Epithelial cell of proximal tubule (primary cell): Measurements from ENCODE around the gene DDX10. TPM values are rescaled to one million over a fixed set of nuclear protein-coding genes. Genes with fewer than 3 reads are reported as not detected.

ENCODE experiments used
- DNase-seq: peaks from one replicate; pipeline ENCODE4 v3.0.0-alpha.2; 2011; ENCODE audit warnings: low read depth
- H3K4me3 ChIP-seq: 2 replicates; pipeline ENCODE4 v1.5.1; 2011; ENCODE audit warnings: low read depth, mild to moderate bottlenecking, low read length
- total RNA-seq: library from RNA; depleted of rRNA; stranded (reverse); fragments of >200 nt; gene quantifications from 2 replicates; pipeline ENCODE4 v1.2.3, GENCODE V29; 2015
- TF ChIP-seq, protein P1 (sequence below): conservative IDR thresholded peaks from 2 replicates; pipeline ENCODE4 v1.5.1; 2012; ENCODE audit warnings: low read depth, mild to moderate bottlenecking, low read length

Gene DDX10
- total RNA-seq, 1 donor from 2014 or later: 28.9 TPM

DNA sequence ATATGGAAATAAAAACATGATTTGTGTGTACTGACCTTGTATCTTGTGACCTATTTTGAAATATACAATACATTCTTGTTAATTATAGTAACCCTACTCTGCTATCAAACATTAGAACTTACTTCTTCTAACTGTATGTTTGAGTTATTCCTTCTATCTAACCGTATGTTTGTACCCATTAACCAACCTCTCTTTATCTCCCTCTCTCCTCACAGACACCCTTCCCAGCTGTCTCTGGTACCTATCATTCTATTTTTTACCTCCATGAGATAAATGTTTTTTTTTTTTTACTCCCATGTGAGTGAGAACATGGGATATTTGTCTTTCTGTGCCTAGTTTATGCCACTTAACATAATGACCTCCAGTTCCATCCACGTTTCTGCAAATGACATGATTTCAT lies 128.7 kb downstream of the DDX10 start:
- TF ChIP-seq, protein P1, sequence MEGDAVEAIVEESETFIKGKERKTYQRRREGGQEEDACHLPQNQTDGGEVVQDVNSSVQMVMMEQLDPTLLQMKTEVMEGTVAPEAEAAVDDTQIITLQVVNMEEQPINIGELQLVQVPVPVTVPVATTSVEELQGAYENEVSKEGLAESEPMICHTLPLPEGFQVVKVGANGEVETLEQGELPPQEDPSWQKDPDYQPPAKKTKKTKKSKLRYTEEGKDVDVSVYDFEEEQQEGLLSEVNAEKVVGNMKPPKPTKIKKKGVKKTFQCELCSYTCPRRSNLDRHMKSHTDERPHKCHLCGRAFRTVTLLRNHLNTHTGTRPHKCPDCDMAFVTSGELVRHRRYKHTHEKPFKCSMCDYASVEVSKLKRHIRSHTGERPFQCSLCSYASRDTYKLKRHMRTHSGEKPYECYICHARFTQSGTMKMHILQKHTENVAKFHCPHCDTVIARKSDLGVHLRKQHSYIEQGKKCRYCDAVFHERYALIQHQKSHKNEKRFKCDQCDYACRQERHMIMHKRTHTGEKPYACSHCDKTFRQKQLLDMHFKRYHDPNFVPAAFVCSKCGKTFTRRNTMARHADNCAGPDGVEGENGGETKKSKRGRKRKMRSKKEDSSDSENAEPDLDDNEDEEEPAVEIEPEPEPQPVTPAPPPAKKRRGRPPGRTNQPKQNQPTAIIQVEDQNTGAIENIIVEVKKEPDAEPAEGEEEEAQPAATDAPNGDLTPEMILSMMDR: no peak

DNA sequence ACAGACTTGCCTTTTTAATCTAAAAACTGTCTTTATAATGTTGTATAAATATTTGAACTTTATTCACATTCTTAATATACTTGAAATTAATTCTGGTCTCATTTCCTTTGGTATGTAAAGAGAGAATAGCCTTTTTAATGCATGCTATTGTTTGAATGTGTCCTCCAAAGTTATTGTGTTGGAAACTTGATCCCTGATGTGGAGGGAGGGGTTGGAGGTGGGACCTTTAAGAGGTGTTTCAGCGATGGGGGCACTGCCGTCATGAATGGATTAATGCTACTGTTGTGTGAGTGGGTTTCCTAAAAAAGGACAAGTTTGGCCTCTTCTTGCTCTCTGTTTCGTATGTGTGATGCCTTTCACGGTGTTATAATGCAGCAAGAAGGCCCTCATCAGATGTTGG lies 131.7 kb downstream of the DDX10 start:
- TF ChIP-seq, protein P1: no peak

More for the DNA sequence above, 128.7 kb downstream of the DDX10 start:
- H3K4me3 ChIP-seq: no peak overlapping the region
- no peak for DNase-seq

DNA sequence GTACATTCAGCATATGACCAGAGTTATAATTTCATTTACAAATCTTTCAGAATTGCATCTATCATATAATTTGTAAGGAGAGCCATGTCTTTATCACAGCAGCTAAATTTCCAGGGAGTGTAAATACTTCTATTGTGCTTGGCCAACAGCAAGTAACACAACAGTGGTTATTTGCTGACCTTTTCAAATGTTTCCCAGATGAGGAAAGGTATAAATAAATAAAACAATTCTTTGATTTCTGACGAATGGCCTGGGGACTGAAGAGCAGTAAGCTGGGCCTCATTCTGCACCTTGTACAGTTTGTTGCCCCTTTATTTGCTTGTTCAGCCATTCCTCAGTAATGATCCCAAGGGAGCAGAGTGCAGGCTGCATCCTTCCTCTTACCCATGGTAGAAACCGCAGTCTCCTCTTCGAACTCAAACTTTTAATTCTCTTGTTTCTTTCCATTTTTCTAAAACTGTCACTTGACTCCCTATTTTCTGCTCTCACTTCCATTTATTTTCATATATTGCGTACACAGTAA lies 132.8 kb downstream of the DDX10 start:
- TF ChIP-seq, protein P1: no peak
- no peak for DNase-seq
- no peak overlapping the region for H3K4me3 ChIP-seq

More for the DNA sequence above, 131.7 kb downstream of the DDX10 start:
- no peak for DNase-seq
- no peak overlapping the region for H3K4me3 ChIP-seq

DNA sequence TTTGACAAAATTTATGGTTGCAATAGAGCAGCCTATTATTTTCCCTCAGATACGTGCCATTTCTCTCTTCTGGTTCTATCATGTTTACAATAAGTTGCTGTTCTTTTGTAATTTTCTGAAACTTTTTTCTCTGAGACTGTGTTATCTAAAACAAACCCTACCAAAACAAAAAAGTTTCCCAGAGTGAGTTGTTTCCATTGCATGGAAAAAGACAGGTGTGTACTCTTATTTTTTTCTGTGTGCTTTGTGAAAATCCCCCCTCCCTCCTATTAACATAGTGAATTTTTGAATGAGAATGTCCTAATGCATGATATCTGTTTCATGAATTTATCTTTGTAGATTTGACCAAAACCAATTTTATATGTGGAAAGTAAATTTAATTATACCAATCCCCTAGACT lies 137.6 kb downstream of the DDX10 start:
- no peak overlapping the region for H3K4me3 ChIP-seq
- DNase-seq: no peak
- TF ChIP-seq, protein P1: no peak

DNA sequence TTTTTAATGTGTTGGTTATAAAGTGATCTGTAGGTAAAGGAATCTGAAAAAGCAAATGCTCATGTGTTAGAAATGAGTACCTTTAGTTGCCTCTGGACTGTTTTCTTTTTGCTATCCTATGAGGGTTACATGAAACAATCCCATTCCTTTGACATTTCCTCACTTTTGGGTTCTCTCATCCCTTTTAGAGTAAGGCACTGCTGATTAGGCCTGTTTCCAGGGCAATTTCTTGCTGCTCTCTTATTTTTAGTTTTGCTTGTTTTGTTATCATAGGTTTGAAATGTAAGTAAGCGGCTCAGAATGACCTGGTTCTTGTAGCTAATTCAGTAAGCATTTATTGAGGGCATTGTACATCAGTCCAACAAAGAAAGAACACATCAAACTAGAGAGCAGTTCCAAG lies 138.9 kb downstream of the DDX10 start:
- DNase-seq: no peak
- H3K4me3 ChIP-seq: no peak overlapping the region
- TF ChIP-seq, protein P1: no peak

DNA sequence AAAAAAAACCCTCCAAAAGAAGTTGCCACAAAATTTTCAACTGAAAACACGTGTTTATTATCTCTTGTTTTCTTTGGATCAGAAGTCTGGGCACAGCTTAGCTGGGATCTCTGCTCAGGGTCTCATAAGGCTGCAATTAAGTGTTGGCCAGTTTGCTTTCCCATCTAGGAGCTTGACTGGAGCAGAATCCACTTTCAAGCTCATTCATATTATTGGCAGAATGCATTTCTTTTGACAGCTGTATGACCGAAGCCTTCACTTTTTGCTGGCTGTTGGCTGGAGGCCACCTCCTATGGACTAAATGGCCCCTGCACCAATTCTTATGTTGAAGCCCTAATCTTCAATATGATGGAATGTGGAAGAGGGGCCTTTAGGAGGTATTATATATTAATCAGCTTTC lies 139.6 kb downstream of the DDX10 start:
- no peak overlapping the region for H3K4me3 ChIP-seq

DNA sequence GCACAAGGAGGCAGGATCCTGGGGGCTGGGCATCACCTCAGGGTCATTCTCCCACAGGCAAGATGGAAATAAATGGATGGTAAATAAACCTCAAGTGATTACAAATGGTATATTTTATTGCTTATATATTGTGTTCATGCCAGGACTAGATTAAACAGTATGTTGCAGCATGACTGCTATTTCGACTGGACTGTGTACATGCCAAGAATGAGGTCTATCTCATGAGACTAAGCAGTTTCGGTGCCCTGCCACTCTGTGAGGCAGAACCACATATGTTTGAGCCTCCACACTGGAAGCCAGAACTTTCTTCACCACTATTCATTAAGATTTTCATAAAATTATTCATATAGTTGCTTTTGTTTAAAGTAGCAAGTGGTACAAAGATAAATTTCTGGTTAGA lies 140.2 kb downstream of the DDX10 start:
- no peak for DNase-seq
- TF ChIP-seq, protein P1: no peak
- no peak overlapping the region for H3K4me3 ChIP-seq

More for the DNA sequence above, 139.6 kb downstream of the DDX10 start:
- TF ChIP-seq, protein P1: no peak
- no peak for DNase-seq
